B cell (primary cell): Measurements from ENCODE around the gene GAST. TPM values are rescaled to one million over a fixed set of nuclear protein-coding genes. Genes with fewer than 3 reads are reported as not detected.
A peak's percentile ranks its signal among the peaks of the same experiment; 100 is the strongest.

Experiments used
- ATAC-seq: fragments of 200-7000 bp; cut with Tn5 transposase; one replicate; pipeline ENCODE4 v1.10.0; 2021; ENCODE audit warnings: low read depth, mild to moderate bottlenecking, moderate number of reproducible peaks, moderate library complexity
- CTCF ChIA-PET: fragments of 350-600 bp; sonication (Branson Sonifier 250); formaldehyde crosslinking; loops from one replicate; lab custom pipeline; 2021; ENCODE audit warnings: antibody characterized with exemption, inconsistent platforms; lab: Charles Lee
- POLR2A ChIA-PET: fragments of 350-600 bp; sonication (Branson Sonifier 250); formaldehyde crosslinking; loops from one replicate; lab custom pipeline; 2021; ENCODE audit warnings: antibody characterized with exemption; lab: Charles Lee
- DNase-seq: peaks from one replicate; pipeline ENCODE4 v3.0.0; 2013
- H2AFZ ChIP-seq: 2 replicates; pipeline ENCODE4 v1.6.1; 2012; ENCODE audit warnings: mild to moderate bottlenecking, low read depth, low read length; ENCODE audit not compliant: insufficient read depth, poor library complexity, severe bottlenecking
- H3K27ac ChIP-seq, 2 donors: 1 replicate in 1 of 2; 2 replicates in 1 of 2; pipeline ENCODE4 v1.5.1; 2012 to 2013; ENCODE audit warnings: low read length in 2 of 2, mild to moderate bottlenecking in 2 of 2, moderate library complexity in 1 of 2
- H3K27me3 ChIP-seq, 4 experiments: fragments of 200-600 bp in 1 of 4; sonication (generic) in 1 of 4; replicated peaks in 1 of 4; 1 replicate in 2 of 4; 2 replicates in 2 of 4; pipeline versions ENCODE4 v1.6.1 to v1.7.0; 2013 to 2016; ENCODE audit warnings: low read length in 3 of 4, mild to moderate bottlenecking in 2 of 4, mixed read lengths in 1 of 4, moderate library complexity in 1 of 4; ENCODE audit not compliant: insufficient read depth in 4 of 4, control insufficient read depth in 3 of 4; ENCODE audit errors: control extremely low read depth in 1 of 4
- H3K36me3 ChIP-seq, 2 experiments: replicated peaks in 1 of 2; 1 replicate in 1 of 2; 2 replicates in 1 of 2; pipeline versions ENCODE4 v1.6.1 to v1.7.1; 2013; ENCODE audit warnings: low read length in 1 of 2; ENCODE audit not compliant: insufficient read depth in 2 of 2, control insufficient read depth in 1 of 2; ENCODE audit errors: control extremely low read depth in 1 of 2, extremely low read depth in 1 of 2
- H3K4me1 ChIP-seq, 2 donors: fragments of 200-600 bp in 1 of 2; sonication (generic) in 1 of 2; 1 replicate in 1 of 2; 2 replicates in 1 of 2; pipeline versions ENCODE4 v1.5.1 to v1.6.1; 2013 to 2017; ENCODE audit warnings: low read length in 2 of 2; ENCODE audit not compliant: control insufficient read depth in 2 of 2, insufficient read depth in 2 of 2
- H3K4me2 ChIP-seq: replicated peaks from 2 replicates; pipeline ENCODE3; 2012; ENCODE audit warnings: mild to moderate bottlenecking, low read depth, low read length; ENCODE audit not compliant: poor library complexity, severe bottlenecking
- H3K4me3 ChIP-seq, 5 experiments: fragments of 200-600 bp in 1 of 5; sonication (generic) in 1 of 5; 1 replicate in 3 of 5; 2 replicates in 2 of 5; pipeline versions ENCODE4 v1.5.1 to v1.7.0; 2011 to 2016; ENCODE audit warnings: low read length in 4 of 5, mild to moderate bottlenecking in 4 of 5, low read depth in 2 of 5, control low read depth in 1 of 5, moderate library complexity in 1 of 5; ENCODE audit not compliant: insufficient read depth in 1 of 5; ENCODE audit errors: control extremely low read depth in 1 of 5, extremely low read depth in 1 of 5
- H3K79me2 ChIP-seq: fragments of 200-600 bp; sonication (generic); one replicate; pipeline ENCODE4 v1.6.0; 2016; ENCODE audit warnings: low read length; ENCODE audit not compliant: control insufficient read depth, insufficient read depth
- H3K9ac ChIP-seq: fragments of 200-600 bp; sonication (generic); 2 replicates; pipeline ENCODE4 v1.6.1; 2017; ENCODE audit warnings: mild to moderate bottlenecking, low read length, moderate library complexity
- H3K9me3 ChIP-seq, 3 donors: one replicate each; pipeline versions ENCODE4 v1.6.1 to v1.7.1; 2013; ENCODE audit warnings: low read length in 2 of 3; ENCODE audit not compliant: control insufficient read depth in 2 of 3, insufficient read depth in 1 of 3; ENCODE audit errors: control extremely low read depth in 1 of 3
- H4K20me1 ChIP-seq: 2 replicates; pipeline ENCODE4 v1.6.0; 2012; ENCODE audit warnings: mild to moderate bottlenecking, low read length; ENCODE audit not compliant: insufficient read depth, control insufficient read depth, poor library complexity, severe bottlenecking
- H3K27ac Mint-ChIP-seq: one replicate; pipeline ENCODE4 v1.8.0; 2021; ENCODE audit warnings: mixed read lengths
- H3K27me3 Mint-ChIP-seq: one replicate; pipeline ENCODE4 v1.8.0; 2021; ENCODE audit warnings: mixed read lengths
- H3K4me1 Mint-ChIP-seq: one replicate; pipeline ENCODE4 v1.8.0; 2021; ENCODE audit warnings: mixed read lengths
- H3K4me3 Mint-ChIP-seq: one replicate; pipeline ENCODE4 v1.8.0; 2021; ENCODE audit warnings: mixed read lengths
- H3K9me3 Mint-ChIP-seq: one replicate; pipeline ENCODE4 v1.8.0; 2022; ENCODE audit warnings: mixed read lengths; ENCODE audit not compliant: insufficient read depth
- CTCF ChIP-seq: fragments of 200-600 bp; IDR thresholded peaks from one replicate; pipeline ENCODE4 v1.8.0; 2022; ENCODE audit warnings: antibody characterized with exemption, mild to moderate bottlenecking
- EZH2 ChIP-seq: IDR thresholded peaks from 2 replicates; pipeline ENCODE4 v1.6.1; 2012; ENCODE audit warnings: borderline replicate concordance, low read depth, mild to moderate bottlenecking, moderate library complexity, low read length; ENCODE audit not compliant: insufficient read depth, poor library complexity, severe bottlenecking
- WGBS: methylation state at CpG from one replicate; pipeline ENCODE4 v1.1.5; 2013; ENCODE audit warnings: missing lambda C conversion rate; ENCODE audit not compliant: insufficient coverage; 5-methylcytosine and 5-hydroxymethylcytosine counted together
- intact Hi-C: fragments of 100-400 bp; cut with micrococcal nuclease; formaldehyde crosslinking; loops from one replicate; pipeline ENCODE4 v1.10.0; 2022
- polyA plus RNA-seq: library from polyadenylated mRNA; depleted of rRNA; stranded (reverse); fragments of >200 nt; gene quantifications from 2 replicates; pipeline ENCODE4 v1.2.3, GENCODE V29; 2012
- total RNA-seq, 2 donors: library from RNA; stranded (reverse); fragments of 120-200 nt in 1 of 2; gene quantifications; 1 replicate in 1 of 2; 2 replicates in 1 of 2; pipeline versions ENCODE4 v1.2.3 to v1.2.4, GENCODE V29; 2013 to 2022

The GAST gene
- total and polyA plus RNA-seq, 2 donors (not counting 1 experiment from before 2014, with no cell fraction given), result not detected

GRCh38 chr17:41678411-41678906, 33.7 kb upstream of the GAST start:
- ChIA-PET CTCF (interaction anchor here (0.6 to 6.8 kb wide), 7 partner anchors 11 to 1146 kb away, joined by 3 to 107 read pairs (median 13); partner anchors contain the start of gene EIF1), POLR2A (interaction anchor here (0.6 to 6.7 kb wide), 4 partner anchors 11 to 1914 kb away, joined by 3 to 122 read pairs (median 12); partner anchors contain the start of gene EIF1)
- H3K9me3 Mint-ChIP-seq, result no peaks in the 10 kb centered on the region
- H3K4me2 ChIP-seq, result peak overlapping the region; percentile 72
- 88% methylated on average over 2 of the region's 2 CpGs for WGBS
- no peaks in the 10 kb centered on the region for H3K27me3 Mint-ChIP-seq
- no peak for TF ChIP-seq CTCF
- no peak for TF ChIP-seq EZH2
- H3K79me2 ChIP-seq, result peaks cover 17% of the 10 kb centered on the region
- no peaks in the 10 kb centered on the region for H3K27me3 ChIP-seq
- peak overlapping the region; percentile 56 for H3K9ac ChIP-seq
- DNase-seq (no peak), ATAC-seq (no peak)
- no peaks in the 10 kb centered on the region for H3K36me3 ChIP-seq
- peaks cover 37% of the 10 kb centered on the region for H3K4me1 Mint-ChIP-seq
- H3K4me1 ChIP-seq, result peaks cover 46 to 50% of the 10 kb centered on the region in 2 donors
- H3K4me3 Mint-ChIP-seq, result peak overlapping the region; percentile 82
- no peaks in the 10 kb centered on the region for H4K20me1 ChIP-seq
- H3K27ac Mint-ChIP-seq, result peak overlapping the region; percentile 87
- H3K4me3 ChIP-seq, result peak overlapping the region; percentile 17 to 51 (median 46)
- peaks cover 0 to 12% (median 3%) of the 10 kb centered on the region in 3 donors for H3K9me3 ChIP-seq
- H3K27ac ChIP-seq, result peak overlapping the region; percentile 62 to 66
- H2AFZ ChIP-seq, result peak overlapping the region; percentile 68
- intact Hi-C loops, result no loop called here
